ENCODE results near the gene INCA1. TPM values are rescaled to one million over a fixed set of nuclear protein-coding genes. Genes with fewer than 3 reads are reported as not detected.

Gene INCA1
- total RNA-seq, 1 experiment from 2014 or later = 0.24 TPM

DNA sequence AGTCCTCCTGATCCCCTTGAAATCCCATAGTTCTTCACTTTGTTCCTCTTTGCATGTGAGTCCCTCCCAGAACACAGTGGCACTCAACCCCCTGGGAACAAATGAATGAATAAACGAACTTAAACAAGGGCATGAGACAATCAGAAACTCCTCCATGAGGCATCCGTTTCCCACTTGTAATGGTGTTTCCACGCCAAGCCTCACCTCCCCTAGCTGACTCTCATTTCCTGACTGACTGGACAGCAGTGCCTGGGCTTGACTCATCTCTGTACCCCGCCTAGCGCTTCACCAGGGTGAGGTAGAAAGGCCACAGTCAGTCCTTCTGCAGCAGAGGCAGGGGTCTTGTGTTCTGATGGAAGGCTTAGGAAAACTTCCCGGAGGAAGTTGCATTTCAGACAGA is 14.6 kb upstream of the INCA1 start:
- peak; percentile 11 for DNase-seq (ENCODE audit: low read depth)

DNA sequence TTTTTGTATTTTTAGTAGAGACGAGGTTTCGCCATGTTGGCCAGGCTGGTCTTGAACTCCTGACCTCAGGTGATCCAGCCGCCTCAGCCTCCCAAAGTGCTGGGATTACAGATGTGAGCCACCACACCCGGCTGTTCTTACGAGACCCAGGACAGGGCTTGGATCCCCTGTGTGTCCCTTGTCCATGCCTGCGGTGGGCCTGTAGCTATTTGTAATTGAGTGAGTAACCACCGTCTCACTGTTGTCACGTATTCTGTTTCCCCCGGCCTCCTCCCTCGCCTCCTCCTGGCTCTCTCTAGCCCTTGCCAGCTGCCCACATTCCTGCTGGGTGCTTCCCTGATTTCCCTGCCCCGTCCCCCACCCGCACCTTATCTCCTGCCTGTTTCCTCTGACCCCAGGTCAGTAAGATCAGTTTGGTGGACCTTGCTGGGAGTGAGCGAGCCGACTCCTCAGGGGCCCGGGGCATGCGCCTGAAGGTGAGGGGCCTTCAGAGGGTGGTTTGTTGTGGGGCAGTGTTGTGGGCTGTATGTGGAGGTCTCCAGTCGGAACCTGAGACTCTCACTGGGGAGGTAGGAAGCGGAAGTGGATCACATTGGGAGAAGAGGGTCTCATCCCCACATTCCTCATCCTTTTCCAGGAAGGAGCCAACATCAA is 6.0 kb upstream of the INCA1 start:
- no peak for DNase-seq (ENCODE audit: low read depth)

DNA sequence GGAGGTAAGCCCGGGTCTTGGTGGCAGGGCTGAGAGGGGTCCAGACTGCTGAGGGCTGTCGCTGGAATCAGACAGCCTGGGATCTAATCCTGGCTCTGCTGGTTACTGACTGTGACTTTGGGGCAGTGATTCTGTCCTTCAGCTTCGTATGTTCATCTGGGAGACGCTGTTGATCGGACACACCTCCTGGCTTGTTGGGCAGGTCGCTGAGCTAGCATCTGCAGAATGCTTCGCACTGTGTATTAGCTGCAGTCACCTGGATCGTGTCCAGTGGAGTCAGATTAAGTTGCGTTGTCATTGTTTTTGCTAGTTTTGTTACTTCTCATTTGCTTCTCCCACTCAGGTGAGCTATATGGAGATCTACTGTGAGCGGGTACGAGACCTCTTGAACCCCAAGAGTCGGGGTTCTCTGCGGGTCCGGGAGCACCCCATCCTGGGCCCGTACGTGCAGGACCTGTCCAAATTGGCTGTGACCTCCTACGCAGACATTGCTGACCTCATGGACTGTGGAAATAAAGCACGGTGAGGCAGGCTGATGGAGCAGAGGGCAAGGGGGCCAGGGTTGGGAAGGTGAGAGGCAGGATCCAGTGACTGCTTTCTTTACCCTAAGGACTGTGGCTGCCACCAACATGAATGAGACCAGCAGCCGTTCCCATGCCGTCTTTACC is 4.9 kb upstream of the INCA1 start:
- no peak for DNase-seq (ENCODE audit: low read depth)

GRCh38 chr17:5000237-5000639 is 2.9 kb upstream of the INCA1 start:
- no peak for DNase-seq (ENCODE audit: low read depth)

DNA sequence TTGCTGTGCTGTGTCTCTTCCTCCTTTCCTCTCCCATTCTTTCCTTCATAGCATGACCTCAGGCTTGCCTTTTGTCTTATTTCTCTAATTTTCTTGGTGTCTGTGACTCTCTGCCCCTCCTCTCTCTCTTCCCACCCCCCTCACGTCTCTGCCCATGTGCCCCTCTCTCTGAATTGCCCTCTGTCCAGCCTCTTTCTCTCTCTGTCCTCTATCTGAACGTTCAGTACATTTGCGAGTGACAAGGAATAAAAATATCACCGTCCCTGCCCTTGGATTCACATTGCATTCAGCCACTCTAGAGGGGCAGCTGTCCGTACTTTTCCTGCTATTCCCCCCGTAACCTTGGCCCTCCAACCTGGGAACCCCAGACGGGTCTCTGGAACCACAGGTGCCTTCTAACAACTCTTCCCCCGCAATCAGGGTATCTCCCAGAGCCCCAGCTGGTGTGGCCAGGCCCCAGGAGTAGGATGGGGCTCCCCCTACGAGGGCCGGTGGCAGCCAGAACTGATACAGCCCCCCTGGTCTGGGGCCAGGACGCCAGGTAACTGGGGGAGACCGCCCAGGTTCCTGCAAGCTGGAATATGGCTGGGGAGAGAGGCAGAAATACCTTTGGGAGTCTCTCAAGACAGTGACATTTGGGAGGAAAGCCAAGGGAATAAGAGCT is 2.2 kb upstream of the INCA1 start:
- no peak for DNase-seq (ENCODE audit: low read depth)

GRCh38 chr17:4998732-4999429 is 1.6 kb upstream of the INCA1 start:
- DNase-seq (ENCODE audit: low read depth) = no peak

GRCh38 chr17:4998027-4998731 is 857 bp upstream of the INCA1 start:
- no peak for DNase-seq (ENCODE audit: low read depth)

- DNase-seq (ENCODE audit: low read depth) = no peak
Measured at GRCh38 chr17:4994081-4994595, 3.2 kb downstream of the INCA1 start.

- DNase-seq (ENCODE audit: low read depth) = no peak
Measured at GRCh38 chr17:4987767-4988567, 9.4 kb downstream of the INCA1 start.

DNA sequence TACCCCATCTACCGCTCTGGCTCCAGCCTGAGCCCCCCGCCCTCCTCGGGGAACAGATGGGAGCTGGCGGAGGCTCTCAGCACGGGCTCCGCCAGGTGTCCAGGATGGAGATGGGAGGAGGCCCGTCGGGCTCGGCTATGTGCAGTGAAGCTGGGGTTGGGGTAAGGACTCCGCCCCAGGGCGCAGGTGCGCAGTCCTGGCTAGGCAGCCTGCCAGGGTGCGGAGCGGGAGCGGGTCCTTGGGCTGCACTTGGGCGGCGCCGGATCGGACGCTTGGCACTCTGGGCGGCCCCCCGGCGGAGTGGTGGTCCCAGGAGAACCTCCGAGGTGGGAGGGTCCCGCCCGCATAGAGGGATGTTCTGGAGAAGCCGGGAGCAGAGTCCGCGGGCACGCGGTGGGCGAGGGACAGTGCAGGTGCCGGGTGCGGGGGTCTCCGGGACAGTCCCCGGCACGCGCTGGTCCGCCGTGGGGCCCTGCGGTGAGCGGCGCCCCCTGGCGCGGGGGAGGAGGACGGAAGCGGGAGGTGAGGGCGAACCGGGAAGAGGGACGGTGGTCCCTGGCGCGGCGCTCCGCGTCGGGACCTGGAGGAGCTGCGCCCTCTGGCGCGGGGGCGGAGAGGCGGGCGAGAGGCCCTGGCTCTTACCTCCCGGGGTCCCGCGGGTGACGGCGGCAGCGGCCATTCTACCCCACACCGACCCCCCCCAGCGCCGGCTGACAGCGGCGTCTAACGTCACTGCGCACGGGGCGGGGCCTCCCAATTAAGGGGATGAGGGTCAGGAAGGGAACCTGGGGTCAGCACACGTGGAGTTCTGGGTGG is 10.2 kb downstream of the INCA1 start, which contains the start of gene CAMTA2:
Gene CAMTA2, minus strand, starts transcription at position 725 of the 816 bp plus-strand sequence. CDS start 1,453 bp downstream, outside the sequence.
- DNase-seq (ENCODE audit: low read depth) = peak; percentile 68

- no peak for DNase-seq (ENCODE audit: low read depth)
Measured at GRCh38 chr17:4986403-4986802, 10.9 kb downstream of the INCA1 start.

GRCh38 chr17:4982305-4982704 is 15.0 kb downstream of the INCA1 start:
- no peak for DNase-seq (ENCODE audit: low read depth)

DNA sequence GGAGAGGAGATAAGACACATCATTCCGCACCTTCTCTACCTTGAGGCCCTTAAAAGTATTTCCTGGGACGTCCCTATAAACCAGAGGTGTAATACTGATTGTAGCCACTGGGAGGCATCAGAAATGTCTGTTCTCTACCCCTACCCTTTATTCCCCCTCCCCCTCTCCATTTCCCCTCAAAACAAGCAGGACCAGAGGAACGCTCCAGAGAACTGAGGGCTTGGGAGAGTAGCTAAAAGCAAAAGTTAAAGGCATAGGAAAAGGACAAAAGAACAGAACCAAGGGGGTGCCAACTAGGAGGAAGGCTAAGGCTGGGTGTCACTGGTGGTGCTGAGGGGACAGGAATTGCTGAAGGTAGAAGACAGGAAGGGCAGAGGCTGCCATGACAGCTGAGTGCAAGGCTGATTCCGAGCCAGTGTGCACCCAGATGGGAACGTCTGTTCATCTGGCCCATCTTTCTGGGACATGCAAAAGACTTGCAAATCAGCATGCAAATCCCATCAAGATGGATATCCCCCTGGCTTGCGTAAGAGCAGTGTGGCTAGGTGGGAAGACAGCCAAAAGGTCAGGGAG is 16.6 kb downstream of the INCA1 start:
- DNase-seq (ENCODE audit: low read depth) = peak; percentile 35

DNA sequence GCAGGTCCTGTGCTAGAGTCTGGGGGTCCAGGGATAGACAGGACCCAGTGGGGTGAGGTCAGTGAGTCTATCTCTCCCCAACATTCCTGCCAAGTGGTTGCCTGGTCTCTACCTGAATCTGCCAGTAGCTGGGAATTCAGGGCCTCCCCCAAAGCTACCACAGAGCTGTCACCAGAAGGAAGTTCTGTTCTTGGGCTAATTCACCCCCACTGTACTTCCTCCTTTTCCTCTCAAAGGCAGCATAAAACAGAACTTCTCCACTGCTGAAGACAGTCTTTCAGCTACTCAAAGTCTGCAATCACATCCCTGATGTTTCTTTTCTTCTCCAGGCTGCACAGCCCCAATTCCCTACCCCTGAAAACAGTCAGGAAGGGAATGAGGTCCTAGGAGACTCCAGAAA is 18.6 kb downstream of the INCA1 start:
- DNase-seq (ENCODE audit: low read depth) = no peak

GRCh38 chr17:4974115-4974670 is 23.1 kb downstream of the INCA1 start:
- no peak for DNase-seq (ENCODE audit: low read depth)

GRCh38 chr17:4973256-4974114 is 23.8 kb downstream of the INCA1 start:
- DNase-seq (ENCODE audit: low read depth) = no peak

GRCh38 chr17:4972752-4973151 is 24.6 kb downstream of the INCA1 start:
- no peak for DNase-seq (ENCODE audit: low read depth)

GRCh38 chr17:4972322-4972721 is 25.0 kb downstream of the INCA1 start:
- no peak for DNase-seq (ENCODE audit: low read depth)
